Smooth muscle cell (in vitro differentiated cells): ENCODE measurements around the gene ZNF562. TPM values are rescaled to one million over a fixed set of nuclear protein-coding genes. Genes with fewer than 3 reads are reported as not detected.

Experiments used
- DNase-seq: peaks from one replicate; lab custom pipeline; 2025; ENCODE audit not compliant: unreplicated experiment; lab: John Stamatoyannopoulos, UW
- H2AFZ ChIP-seq: fragments of 200-600 bp; sonication (generic); 2 replicates; pipeline ENCODE4 v1.6.0; 2016; ENCODE audit warnings: antibody characterized with exemption, low read depth, mild to moderate bottlenecking
- H3F3A ChIP-seq: fragments of 200-600 bp; sonication (generic); 2 replicates; pipeline ENCODE4 v1.6.0; 2017; ENCODE audit warnings: antibody characterized with exemption, low read depth
- H3K27ac ChIP-seq: fragments of 200-600 bp; sonication (generic); 2 replicates; pipeline ENCODE4 v1.5.1; 2016; ENCODE audit warnings: low read depth, mild to moderate bottlenecking
- H3K27me3 ChIP-seq: fragments of 200-600 bp; sonication (generic); 2 replicates; pipeline ENCODE4 v1.6.1; 2016; ENCODE audit warnings: low read depth, mild to moderate bottlenecking
- H3K36me3 ChIP-seq: fragments of 200-600 bp; sonication (generic); 2 replicates; pipeline ENCODE4 v1.5.1; 2016; ENCODE audit warnings: low read depth
- H3K4me1 ChIP-seq: fragments of 200-600 bp; sonication (generic); 2 replicates; pipeline ENCODE4 v1.5.1; 2016; ENCODE audit warnings: low read depth
- H3K4me2 ChIP-seq: fragments of 200-600 bp; sonication (generic); 2 replicates; pipeline ENCODE4 v1.6.0; 2016; ENCODE audit warnings: mild to moderate bottlenecking
- H3K4me3 ChIP-seq: fragments of 200-600 bp; sonication (generic); 2 replicates; pipeline ENCODE4 v1.5.1; 2016; ENCODE audit warnings: mild to moderate bottlenecking
- H3K79me2 ChIP-seq: fragments of 200-600 bp; sonication (generic); 2 replicates; pipeline ENCODE4 v1.6.0; 2016; ENCODE audit warnings: low read depth, mild to moderate bottlenecking
- H3K9ac ChIP-seq: fragments of 200-600 bp; sonication (generic); 2 replicates; pipeline ENCODE4 v1.6.0; 2016; ENCODE audit warnings: low read depth
- H3K9me3 ChIP-seq: fragments of 200-600 bp; sonication (generic); replicated peaks from 2 replicates; pipeline ENCODE4 v1.5.1; 2016; ENCODE audit warnings: low read depth
- H4K20me1 ChIP-seq: fragments of 200-600 bp; sonication (generic); 2 replicates; pipeline ENCODE4 v1.6.0; 2016; ENCODE audit warnings: low read depth
- WGBS: methylation state at CpG from one replicate; pipeline ENCODE4 v1.1.7; 2016; ENCODE audit warnings: low lambda C conversion rate; 5-methylcytosine and 5-hydroxymethylcytosine counted together
- polyA plus RNA-seq: library from polyadenylated mRNA; unstranded; fragments of >200 nt; fragmentation: Nextera tagmentation; extraction: Ambion mirVana; gene quantifications from 2 replicates; pipeline ENCODE4 v1.2.1, GENCODE V29; 2016
- total RNA-seq: library from RNA; depleted of rRNA; stranded (reverse); fragments of >200 nt; gene quantifications from 2 replicates; pipeline ENCODE4 v1.2.3, GENCODE V29; 2014
- TF ChIP-seq, protein P1 (sequence below): fragments of 200-600 bp; sonication (generic); IDR thresholded peaks from 2 replicates; pipeline ENCODE4 v1.5.1; 2017; ENCODE audit warnings: borderline replicate concordance, mild to moderate bottlenecking, antibody characterized with exemption; ENCODE audit not compliant: insufficient read depth, poor library complexity, severe bottlenecking

The ZNF562 gene
- total and polyA plus RNA-seq, 2 experiments from 2014 or later = 0.36 to 0.86 TPM

DNA sequence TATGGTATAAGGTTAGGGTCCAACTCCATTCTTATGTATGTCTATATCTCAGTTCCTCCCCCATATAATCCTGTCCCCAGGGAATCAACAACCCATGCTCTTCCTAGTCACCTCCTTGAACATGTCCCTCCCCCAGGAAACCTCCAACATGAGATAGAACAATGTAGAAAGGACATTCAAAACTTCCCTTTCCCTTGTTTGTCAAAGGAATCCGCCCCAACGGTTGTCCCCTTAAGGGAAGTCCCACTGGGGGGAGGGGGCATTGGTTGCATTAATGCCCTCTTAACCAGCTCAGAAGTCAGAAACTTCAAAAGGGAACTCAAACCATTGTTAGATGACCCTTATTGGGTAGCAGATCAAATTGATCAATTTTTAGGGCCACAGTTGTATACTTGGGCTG lies 47.0 kb downstream of the ZNF562 start:
- TF ChIP-seq, protein P1, sequence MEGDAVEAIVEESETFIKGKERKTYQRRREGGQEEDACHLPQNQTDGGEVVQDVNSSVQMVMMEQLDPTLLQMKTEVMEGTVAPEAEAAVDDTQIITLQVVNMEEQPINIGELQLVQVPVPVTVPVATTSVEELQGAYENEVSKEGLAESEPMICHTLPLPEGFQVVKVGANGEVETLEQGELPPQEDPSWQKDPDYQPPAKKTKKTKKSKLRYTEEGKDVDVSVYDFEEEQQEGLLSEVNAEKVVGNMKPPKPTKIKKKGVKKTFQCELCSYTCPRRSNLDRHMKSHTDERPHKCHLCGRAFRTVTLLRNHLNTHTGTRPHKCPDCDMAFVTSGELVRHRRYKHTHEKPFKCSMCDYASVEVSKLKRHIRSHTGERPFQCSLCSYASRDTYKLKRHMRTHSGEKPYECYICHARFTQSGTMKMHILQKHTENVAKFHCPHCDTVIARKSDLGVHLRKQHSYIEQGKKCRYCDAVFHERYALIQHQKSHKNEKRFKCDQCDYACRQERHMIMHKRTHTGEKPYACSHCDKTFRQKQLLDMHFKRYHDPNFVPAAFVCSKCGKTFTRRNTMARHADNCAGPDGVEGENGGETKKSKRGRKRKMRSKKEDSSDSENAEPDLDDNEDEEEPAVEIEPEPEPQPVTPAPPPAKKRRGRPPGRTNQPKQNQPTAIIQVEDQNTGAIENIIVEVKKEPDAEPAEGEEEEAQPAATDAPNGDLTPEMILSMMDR = no peak
- Histone ChIP-seq H3K36me3 (peaks cover 8% of the 10 kb centered on the region), H3K4me2 (no peak overlapping the region), H2AFZ (no peak overlapping the region), H3K4me1 (peaks cover under 1% of the 10 kb centered on the region), H3F3A (no peaks in the 10 kb centered on the region), H3K9ac (no peak overlapping the region), H3K27ac (no peak overlapping the region), H3K79me2 (peaks cover 13% of the 10 kb centered on the region), H3K27me3 (no peaks in the 10 kb centered on the region), H3K9me3 (no peaks in the 10 kb centered on the region), H3K4me3 (no peak overlapping the region), H4K20me1 (no peaks in the 10 kb centered on the region)
- WGBS = 94% methylated on average over 2 of the region's 2 CpGs
- DNase-seq = no peak

DNA sequence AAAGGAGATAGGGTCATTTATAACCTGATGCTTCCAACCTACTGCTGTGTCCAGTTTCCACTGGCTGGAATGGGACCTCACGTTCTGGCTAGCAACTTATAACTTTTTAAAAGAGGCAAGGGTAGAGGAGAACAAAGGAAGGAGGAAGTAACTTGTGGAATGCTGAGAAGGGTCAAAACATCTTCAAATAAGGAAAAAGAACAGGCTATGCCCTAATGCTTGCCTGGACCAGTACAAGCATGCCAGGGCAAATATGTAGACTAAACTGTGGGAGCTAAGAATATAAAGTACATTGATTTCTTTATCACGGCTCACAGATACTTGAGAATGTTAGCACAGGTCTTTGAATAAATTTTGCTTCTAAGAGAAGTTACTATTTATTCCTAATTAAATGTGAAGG lies 52.4 kb downstream of the ZNF562 start:
- H3K79me2 ChIP-seq = peaks cover 43% of the 10 kb centered on the region
- H3K4me2 ChIP-seq = peak overlapping the region; percentile 91
- no peak overlapping the region for H2AFZ ChIP-seq
- H3K36me3 ChIP-seq = peaks cover 8% of the 10 kb centered on the region
- DNase-seq = no peak
- no peaks in the 10 kb centered on the region for H3K27me3 ChIP-seq
- H3K9me3 ChIP-seq = no peaks in the 10 kb centered on the region
- H3K4me3 ChIP-seq = peak overlapping the region; percentile 88
- peaks cover 19% of the 10 kb centered on the region for H3K4me1 ChIP-seq
- TF ChIP-seq, protein P1 = no peak
- 47% methylated on average over 2 of the region's 2 CpGs for WGBS
- H4K20me1 ChIP-seq = peaks cover 3% of the 10 kb centered on the region
- H3K27ac ChIP-seq = peak overlapping the region; percentile 96
- peaks cover 8% of the 10 kb centered on the region for H3F3A ChIP-seq
- H3K9ac ChIP-seq = peak overlapping the region; percentile 47

DNA sequence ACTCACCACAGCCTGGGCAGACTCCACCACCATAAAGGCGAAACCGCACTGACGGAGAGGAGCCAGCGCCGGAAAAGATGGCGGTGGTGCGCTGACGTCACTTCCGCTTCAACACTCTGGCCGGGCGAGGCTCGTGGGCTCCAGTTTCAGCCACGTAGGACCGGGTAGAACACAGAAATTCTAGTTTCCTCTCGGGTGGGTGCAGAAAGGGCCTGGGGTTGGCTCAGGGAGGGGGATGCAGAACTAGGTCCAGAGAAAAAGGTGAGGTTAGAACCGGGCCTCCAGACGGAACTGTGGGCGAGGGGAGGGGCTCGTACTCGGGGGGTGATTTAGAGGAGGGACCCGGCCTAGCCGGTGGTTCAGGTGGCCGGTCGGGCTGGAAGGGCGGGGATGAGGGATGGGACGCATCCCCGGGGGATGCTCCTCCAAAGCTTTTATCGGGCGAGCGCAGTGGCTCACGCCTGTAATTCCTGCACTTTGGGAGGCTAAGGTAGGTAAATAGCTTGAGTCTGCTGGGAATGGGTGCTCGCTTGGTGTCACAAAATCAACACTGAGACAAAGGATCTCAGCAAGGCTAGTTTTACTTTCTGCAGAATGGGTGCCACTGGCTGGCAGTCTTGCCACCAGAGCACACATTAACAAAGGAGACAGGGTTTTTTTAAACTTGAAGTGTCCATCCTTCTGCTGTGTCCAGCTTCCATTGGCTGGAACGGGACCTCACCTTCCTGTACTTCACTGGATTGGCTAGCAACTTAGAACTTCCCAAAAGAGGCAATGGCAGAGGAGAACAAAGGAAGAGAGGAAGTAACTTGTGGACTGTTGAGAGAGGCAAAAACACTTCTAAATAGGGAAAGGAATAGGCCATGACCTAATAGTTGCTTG lies 53.5 kb downstream of the ZNF562 start, which contains the start of gene ZNF561:
Gene ZNF561 (minus strand): TSS at position 77 of the 882 bp plus-strand sequence. CDS start 1,776 bp downstream, outside the sequence.
- TF ChIP-seq, protein P1 = no peak
- Histone ChIP-seq H3K27ac (peak within 1 kb of the TSS; percentile 96), H3F3A (peaks cover 8% of the 10 kb centered on the region), H3K9me3 (peaks cover 5% of the 10 kb centered on the region), H3K36me3 (peaks cover 17% of the 10 kb centered on the region), H3K79me2 (peaks cover 50% of the 10 kb centered on the region), H3K4me3 (peak within 1 kb of the TSS; percentile 88), H3K9ac (peak within 1 kb of the TSS; percentile 89), H3K27me3 (no peaks in the 10 kb centered on the region), H4K20me1 (peaks cover 3% of the 10 kb centered on the region), H3K4me1 (peaks cover 19% of the 10 kb centered on the region), H3K4me2 (peak within 1 kb of the TSS; percentile 91), H2AFZ (peak within 1 kb of the TSS; percentile 87)
- DNase-seq = peak; percentile 61
- WGBS = under 1% methylated on average over 30 of the region's 33 CpGs
